Measurements from ENCODE around the gene ACTRT3.

DNA sequence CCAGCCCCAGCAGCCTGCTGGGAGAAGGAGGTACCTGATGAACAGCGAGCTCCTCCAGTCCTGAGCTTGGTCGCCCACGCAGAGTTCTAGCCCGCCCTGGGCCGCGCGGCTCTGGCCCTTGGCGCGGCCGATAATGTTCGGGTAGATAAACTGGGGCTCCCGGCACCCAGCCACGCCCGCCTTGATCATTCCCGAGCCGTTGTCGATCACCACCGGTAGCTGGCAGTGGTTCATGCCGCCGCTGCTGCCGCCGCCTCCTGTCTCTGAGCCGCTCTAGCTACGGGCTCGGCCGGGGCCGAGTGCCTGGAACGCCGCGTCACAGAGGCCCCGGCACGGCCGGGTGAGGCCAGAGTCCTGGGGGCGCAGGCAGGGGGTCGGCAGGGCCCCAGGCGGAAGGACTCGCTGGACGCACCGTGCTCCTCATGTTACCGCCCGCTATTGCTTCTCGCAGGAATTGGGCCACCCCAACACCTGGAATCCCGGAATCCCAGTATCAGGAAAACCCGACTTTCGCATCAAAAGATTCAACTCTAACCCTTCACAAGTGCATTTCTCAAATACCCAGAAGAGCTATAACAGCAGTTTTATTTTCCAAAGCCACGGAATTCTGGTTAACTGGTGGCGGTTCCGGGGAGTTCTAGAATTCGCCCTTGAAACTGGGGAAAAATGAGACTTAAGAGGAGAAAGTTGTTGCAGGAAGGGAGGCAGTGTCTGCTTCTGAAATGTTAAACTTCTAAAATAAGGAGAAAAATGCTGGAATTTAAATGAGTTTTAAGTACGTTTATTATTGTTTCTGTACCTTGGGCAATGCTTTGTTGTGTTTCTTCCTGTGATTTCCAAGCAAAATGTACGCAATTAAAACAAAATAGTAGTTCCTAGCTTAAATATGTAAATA is at the start of gene ACTRT3:
- TF ChIP-seq CTCF (IDR thresholded peaks at IDR 0.05) = no peak
- TF ChIP-seq POLR2A (IDR thresholded peaks at IDR 0.05) = peak in 1 of 2 donors; percentile 24
